ENCODE data around the gene TMEM225B. TPM values are rescaled to one million over a fixed set of nuclear protein-coding genes. Genes with fewer than 3 reads are reported as not detected.
A peak's percentile ranks its signal among the peaks of the same experiment; 100 is the strongest.

TMEM225B gene
- total RNA-seq, 1 donor from 2014 or later, result 0.30 TPM

DNA sequence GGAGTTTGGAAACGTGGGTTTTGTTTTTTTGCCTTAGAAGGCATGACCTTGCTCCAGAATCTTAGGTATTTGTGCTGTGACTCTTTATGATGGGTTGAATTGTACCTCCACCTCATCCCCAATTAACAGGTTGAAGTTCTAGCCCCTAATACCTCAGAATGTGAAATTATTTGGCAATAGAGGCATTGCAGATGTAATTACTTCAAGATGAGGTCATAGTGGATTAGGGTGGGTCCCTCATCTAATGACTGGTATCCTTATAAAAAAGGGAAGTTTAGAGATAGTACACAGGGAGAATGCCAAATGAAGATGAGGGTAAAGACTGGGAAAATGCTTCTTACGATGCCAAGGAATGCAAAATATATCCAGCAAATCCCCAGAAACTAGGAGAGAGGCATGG, 43.1 kb upstream of the TMEM225B start:
- intact Hi-C loops (cut with DNase I), result no loop called here
- no peak overlapping the region for H3K4me3 ChIP-seq
- H3K4me1 ChIP-seq, result peaks cover 41% of the 10 kb centered on the region
- no peak for DNase-seq
- TF ChIP-seq, protein P1, sequence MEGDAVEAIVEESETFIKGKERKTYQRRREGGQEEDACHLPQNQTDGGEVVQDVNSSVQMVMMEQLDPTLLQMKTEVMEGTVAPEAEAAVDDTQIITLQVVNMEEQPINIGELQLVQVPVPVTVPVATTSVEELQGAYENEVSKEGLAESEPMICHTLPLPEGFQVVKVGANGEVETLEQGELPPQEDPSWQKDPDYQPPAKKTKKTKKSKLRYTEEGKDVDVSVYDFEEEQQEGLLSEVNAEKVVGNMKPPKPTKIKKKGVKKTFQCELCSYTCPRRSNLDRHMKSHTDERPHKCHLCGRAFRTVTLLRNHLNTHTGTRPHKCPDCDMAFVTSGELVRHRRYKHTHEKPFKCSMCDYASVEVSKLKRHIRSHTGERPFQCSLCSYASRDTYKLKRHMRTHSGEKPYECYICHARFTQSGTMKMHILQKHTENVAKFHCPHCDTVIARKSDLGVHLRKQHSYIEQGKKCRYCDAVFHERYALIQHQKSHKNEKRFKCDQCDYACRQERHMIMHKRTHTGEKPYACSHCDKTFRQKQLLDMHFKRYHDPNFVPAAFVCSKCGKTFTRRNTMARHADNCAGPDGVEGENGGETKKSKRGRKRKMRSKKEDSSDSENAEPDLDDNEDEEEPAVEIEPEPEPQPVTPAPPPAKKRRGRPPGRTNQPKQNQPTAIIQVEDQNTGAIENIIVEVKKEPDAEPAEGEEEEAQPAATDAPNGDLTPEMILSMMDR (IDR thresholded peaks at IDR 0.05), result no peak
- H3K9me3 ChIP-seq, result no peaks in the 10 kb centered on the region
- no peak for ATAC-seq
- no peak overlapping the region for H3K27ac ChIP-seq
- H3K27me3 ChIP-seq (ENCODE audit: low read depth), result no peaks in the 10 kb centered on the region
- H3K36me3 ChIP-seq, result peaks cover 24% of the 10 kb centered on the region

DNA sequence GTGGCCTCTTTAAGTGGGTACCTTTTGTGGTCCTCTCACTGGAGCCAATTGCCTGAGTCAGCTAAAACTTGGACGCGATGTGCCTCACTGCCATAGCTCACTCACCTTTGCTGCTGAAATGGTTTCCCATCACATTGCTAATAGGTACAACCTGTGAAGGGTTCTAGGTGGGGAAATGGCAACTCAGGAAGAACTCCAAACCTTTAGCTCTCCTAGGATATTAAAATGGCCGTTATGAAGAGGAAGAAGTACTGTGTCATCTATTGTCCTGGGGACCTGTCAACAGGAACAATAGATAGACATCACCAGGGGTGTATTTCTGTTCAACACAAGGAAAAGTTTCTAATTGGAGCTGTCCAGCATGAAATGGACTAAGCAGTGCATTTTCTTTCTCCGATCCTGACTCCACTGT, 40.9 kb upstream of the TMEM225B start:
- peak overlapping the region; percentile 92 for H3K4me3 ChIP-seq
- no peaks in the 10 kb centered on the region for H3K9me3 ChIP-seq
- no peaks in the 10 kb centered on the region for H3K27me3 ChIP-seq (ENCODE audit: low read depth)
- peaks cover 41% of the 10 kb centered on the region for H3K4me1 ChIP-seq
- H3K27ac ChIP-seq, result peak overlapping the region; percentile 99
- peaks cover 42% of the 10 kb centered on the region for H3K36me3 ChIP-seq
- TF ChIP-seq, protein P1 (IDR thresholded peaks at IDR 0.05), result no peak
- DNase-seq (no peak), ATAC-seq (no peak)
- intact Hi-C loops (cut with DNase I), result no loop called here

DNA sequence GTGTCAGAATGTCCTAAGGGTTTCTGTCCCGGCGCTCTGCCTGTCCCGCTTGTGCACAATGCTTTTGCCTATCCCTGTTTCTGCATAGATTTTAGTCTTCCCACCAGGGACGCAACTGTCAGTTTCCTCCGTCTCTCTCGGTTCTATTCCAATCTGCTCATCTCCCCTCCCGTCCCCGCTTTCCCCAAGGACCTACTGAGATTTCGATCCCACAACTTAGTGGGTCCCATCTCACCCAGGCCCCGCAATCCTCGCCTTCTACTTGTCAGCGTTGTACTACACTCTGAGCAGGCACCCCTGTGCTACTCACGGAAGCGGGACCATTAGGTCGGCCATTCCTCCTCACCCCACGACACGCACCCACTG, 40.1 kb upstream of the TMEM225B start:
- peaks cover 40% of the 10 kb centered on the region for H3K4me1 ChIP-seq
- intact Hi-C loops (cut with DNase I), result no loop called here
- peak; percentile 76 to 81 for ATAC-seq

DNA sequence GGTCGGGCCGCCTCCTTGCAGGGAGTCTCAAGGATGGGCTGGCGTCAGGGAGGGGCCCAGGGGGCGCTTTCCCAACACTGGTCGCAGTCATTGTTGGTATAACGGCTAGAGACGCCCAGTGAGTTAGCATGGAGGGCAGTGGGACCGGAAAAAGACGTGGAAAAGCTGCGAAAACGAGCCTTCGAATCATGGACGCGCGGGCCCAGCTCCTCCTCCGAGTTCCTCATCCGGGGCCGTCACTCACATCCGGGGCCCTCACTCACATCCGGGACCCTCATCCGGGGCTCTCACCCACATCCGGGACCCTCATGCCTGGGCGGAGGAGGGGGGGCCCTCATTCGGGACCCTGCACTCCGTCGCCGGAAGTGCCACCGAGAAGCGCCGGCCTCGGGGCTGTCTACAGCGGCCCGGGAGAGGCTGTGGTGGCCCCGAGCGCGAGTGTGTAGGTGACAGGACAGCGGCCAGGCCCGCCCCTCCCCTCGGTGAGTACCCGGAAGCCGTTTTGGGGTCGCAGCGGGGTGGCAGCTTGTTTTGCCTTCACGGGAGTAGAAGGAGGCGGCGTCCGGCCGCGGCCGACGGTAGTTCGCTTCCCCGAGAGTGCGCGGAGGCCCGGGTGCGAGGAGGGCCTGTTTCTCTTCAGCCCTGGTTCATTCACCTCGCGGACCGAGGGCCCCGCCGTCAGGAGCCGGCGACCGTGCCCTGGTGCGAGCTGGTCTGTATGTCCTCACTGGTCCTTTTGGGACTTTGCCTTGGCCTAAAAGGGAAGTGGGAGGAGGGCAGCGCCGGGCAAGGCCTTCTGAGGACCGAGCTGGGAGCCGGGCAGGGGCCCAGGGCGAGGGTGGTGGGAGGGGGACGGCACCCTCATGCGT, 39.5 kb upstream of the TMEM225B start, which contains the start of gene ZNF655:
ZNF655 (plus strand) TSS at position 337 of the 869 bp plus-strand sequence. CDS start 1,918 bp downstream, outside the sequence.
- Histone ChIP-seq H3K4me1 (peaks cover 44% of the 10 kb centered on the region), H3K9me3 (no peaks in the 10 kb centered on the region), H3K27ac (peak within 1 kb of the TSS; percentile 99), H3K27me3 (ENCODE audit: low read depth) (no peaks in the 10 kb centered on the region), H3K4me3 (peak within 1 kb of the TSS; percentile 92), H3K36me3 (peaks cover 56% of the 10 kb centered on the region)
- intact Hi-C loops (cut with DNase I), result no loop called here
- DNase-seq (peak; percentile 94), ATAC-seq (peak; percentile 97 to 98)
- TF ChIP-seq, protein P1 (IDR thresholded peaks at IDR 0.05), result no peak

More for the DNA sequence above, 40.1 kb upstream of the TMEM225B start:
- TF ChIP-seq, protein P1 (IDR thresholded peaks at IDR 0.05), result no peak
- Histone ChIP-seq H3K27ac (peak overlapping the region; percentile 99), H3K27me3 (ENCODE audit: low read depth) (no peaks in the 10 kb centered on the region), H3K9me3 (no peaks in the 10 kb centered on the region), H3K4me3 (peak overlapping the region; percentile 92), H3K36me3 (peaks cover 50% of the 10 kb centered on the region)
- no peak for DNase-seq

DNA sequence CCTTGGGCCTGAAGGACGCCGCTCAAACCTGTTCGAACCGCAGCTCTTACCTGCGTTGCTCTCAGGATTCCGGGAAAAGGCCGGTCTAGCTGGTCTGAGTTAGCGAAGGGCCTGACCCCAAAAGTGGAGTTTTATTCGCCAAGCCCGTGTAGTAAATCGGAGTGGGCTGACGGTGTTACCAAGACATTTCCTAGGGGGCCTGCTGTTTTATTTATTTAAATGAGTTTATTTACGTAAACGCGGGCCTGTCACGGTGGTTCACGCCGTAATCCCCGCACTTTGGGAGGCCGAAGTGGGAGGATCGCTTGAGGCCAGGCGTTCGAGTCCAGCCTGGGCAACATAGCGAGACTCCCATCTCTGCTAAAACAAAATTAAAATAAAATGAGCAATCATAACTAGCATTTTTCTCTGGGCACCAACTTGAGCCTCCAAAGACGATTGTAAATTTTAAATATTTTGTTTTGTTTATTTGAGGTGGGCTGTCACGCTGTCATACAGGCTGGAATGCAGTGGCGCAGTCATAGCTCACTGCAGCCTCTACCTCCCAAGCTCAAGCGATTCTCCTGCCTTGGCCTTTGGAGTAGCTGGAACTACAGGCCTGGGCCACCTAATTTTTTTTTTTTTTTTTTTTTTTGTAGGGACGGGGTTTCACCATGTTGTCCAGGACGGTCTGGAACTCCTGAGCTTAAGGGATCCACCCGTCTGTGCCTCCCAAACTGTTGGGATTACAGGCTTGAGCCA, 38.7 kb upstream of the TMEM225B start:
- intact Hi-C loops (cut with DNase I), result no loop called here
- Histone ChIP-seq H3K4me3 (peak overlapping the region; percentile 92), H3K9me3 (no peaks in the 10 kb centered on the region), H3K27ac (peak overlapping the region; percentile 99), H3K27me3 (ENCODE audit: low read depth) (no peaks in the 10 kb centered on the region), H3K4me1 (peaks cover 44% of the 10 kb centered on the region), H3K36me3 (peaks cover 59% of the 10 kb centered on the region)
- TF ChIP-seq, protein P1 (IDR thresholded peaks at IDR 0.05), result no peak
- DNase-seq, result no peak
- no peak for ATAC-seq

All from lower lobe of right lung (tissue), 2 donors.